RWPE2 (cell line): Measurements from ENCODE around the gene LSM12.

Source experiments
- ATAC-seq: fragments of 200-7000 bp; cut with Tn5 transposase; 3 replicates; pipeline ENCODE4 v1.9.1; 2021; ENCODE audit warnings: low read depth
- DNase-seq: peaks from one replicate; pipeline ENCODE4 v3.0.0-alpha.2; 2020; ENCODE audit warnings: low spot score
- H3K27ac ChIP-seq: fragments of 450-650 bp; 2 replicates; pipeline ENCODE4 v1.5.1; 2017; ENCODE audit warnings: mild to moderate bottlenecking; ENCODE audit not compliant: poor library complexity, severe bottlenecking
- H3K27me3 ChIP-seq: fragments of 250-450 bp; sonication (Bioruptor Pico); 2 replicates; pipeline ENCODE4 v1.5.1; 2021; ENCODE audit warnings: mild to moderate bottlenecking, moderate library complexity; ENCODE audit not compliant: insufficient read depth, poor library complexity, severe bottlenecking
- H3K36me3 ChIP-seq: fragments of 250-450 bp; sonication (Bioruptor Pico); 2 replicates; pipeline ENCODE4 v1.5.1; 2020; ENCODE audit warnings: low read depth, mild to moderate bottlenecking, moderate library complexity
- H3K4me1 ChIP-seq: fragments of 250-450 bp; sonication (Bioruptor Pico); 2 replicates; pipeline ENCODE4 v1.5.1; 2021; ENCODE audit warnings: mild to moderate bottlenecking, moderate library complexity; ENCODE audit not compliant: insufficient read depth, poor library complexity, severe bottlenecking
- H3K4me3 ChIP-seq: fragments of 250-450 bp; sonication (Bioruptor Pico); 2 replicates; pipeline ENCODE4 v1.5.1; 2021; ENCODE audit warnings: mild to moderate bottlenecking, moderate library complexity; ENCODE audit not compliant: severe bottlenecking
- H3K9me3 ChIP-seq: fragments of 250-450 bp; sonication (Bioruptor Pico); 2 replicates; pipeline ENCODE4 v1.5.1; 2021; ENCODE audit warnings: mild to moderate bottlenecking, moderate library complexity; ENCODE audit not compliant: severe bottlenecking
- TF ChIP-seq, protein P1 (sequence below): fragments of 450-650 bp; IDR thresholded peaks from one replicate; pipeline ENCODE4 v1.5.1; 2017; ENCODE audit warnings: mild to moderate bottlenecking, moderate library complexity; ENCODE audit not compliant: poor library complexity, severe bottlenecking

LSM12 gene

DNA sequence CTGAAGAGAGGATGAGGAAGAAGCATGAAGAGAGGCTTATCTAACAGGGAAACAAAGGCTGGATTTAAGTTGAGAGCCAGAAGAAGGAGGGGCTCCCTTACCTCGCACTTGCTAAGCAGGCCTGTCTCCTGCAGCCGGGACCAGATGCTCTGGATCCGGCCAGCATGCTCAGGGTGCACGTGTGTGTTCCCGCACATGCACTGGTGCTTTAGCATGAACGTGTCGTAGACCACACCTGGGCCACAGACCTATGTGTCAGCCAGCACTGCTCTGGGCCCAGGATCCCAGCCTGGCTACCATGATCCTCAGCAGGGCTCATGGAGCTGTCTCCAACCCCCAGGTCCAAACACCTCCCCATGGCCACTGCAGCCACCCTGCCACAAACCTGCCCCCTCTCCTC lies 18.4 kb upstream of the LSM12 start:
- Histone ChIP-seq H3K9me3 (no peaks in the 10 kb centered on the region), H3K27ac (no peak overlapping the region), H3K36me3 (peaks cover 4% of the 10 kb centered on the region; the same call in 1 of the 2 replicates), H3K4me1 (peaks cover 16% of the 10 kb centered on the region), H3K27me3 (no peaks in the 10 kb centered on the region), H3K4me3 (no peak overlapping the region)
- TF ChIP-seq, protein P1, sequence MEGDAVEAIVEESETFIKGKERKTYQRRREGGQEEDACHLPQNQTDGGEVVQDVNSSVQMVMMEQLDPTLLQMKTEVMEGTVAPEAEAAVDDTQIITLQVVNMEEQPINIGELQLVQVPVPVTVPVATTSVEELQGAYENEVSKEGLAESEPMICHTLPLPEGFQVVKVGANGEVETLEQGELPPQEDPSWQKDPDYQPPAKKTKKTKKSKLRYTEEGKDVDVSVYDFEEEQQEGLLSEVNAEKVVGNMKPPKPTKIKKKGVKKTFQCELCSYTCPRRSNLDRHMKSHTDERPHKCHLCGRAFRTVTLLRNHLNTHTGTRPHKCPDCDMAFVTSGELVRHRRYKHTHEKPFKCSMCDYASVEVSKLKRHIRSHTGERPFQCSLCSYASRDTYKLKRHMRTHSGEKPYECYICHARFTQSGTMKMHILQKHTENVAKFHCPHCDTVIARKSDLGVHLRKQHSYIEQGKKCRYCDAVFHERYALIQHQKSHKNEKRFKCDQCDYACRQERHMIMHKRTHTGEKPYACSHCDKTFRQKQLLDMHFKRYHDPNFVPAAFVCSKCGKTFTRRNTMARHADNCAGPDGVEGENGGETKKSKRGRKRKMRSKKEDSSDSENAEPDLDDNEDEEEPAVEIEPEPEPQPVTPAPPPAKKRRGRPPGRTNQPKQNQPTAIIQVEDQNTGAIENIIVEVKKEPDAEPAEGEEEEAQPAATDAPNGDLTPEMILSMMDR, result no peak
- DNase-seq (no peak), ATAC-seq (no peak)

DNA sequence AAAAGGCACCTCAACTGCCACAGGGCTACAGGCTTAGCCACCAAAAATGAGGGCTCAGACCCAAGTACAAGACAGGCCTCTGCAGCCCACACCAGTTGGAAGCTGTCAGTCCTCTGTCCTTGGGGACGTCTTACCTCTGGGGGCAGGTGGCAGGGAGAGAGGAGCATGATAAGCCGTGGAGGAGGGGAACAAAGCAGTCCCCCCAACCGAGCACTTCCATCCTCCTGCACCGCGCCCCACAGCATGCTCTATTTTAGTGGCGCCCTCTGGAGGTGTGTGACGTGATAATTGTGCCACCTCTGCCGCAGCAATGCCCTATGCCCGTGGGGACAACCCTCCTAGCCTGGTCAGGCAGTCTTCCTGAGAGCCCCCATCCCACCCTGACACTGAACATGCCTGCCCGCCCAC lies 17.7 kb upstream of the LSM12 start:
- Histone ChIP-seq H3K27me3 (no peaks in the 10 kb centered on the region), H3K4me1 (peaks cover 16% of the 10 kb centered on the region), H3K36me3 (peaks cover 4% of the 10 kb centered on the region; the same call in 1 of the 2 replicates), H3K27ac (no peak overlapping the region), H3K4me3 (no peak overlapping the region), H3K9me3 (no peaks in the 10 kb centered on the region)
- TF ChIP-seq, protein P1, result no peak
- no peak for DNase-seq
- no peak for ATAC-seq

DNA sequence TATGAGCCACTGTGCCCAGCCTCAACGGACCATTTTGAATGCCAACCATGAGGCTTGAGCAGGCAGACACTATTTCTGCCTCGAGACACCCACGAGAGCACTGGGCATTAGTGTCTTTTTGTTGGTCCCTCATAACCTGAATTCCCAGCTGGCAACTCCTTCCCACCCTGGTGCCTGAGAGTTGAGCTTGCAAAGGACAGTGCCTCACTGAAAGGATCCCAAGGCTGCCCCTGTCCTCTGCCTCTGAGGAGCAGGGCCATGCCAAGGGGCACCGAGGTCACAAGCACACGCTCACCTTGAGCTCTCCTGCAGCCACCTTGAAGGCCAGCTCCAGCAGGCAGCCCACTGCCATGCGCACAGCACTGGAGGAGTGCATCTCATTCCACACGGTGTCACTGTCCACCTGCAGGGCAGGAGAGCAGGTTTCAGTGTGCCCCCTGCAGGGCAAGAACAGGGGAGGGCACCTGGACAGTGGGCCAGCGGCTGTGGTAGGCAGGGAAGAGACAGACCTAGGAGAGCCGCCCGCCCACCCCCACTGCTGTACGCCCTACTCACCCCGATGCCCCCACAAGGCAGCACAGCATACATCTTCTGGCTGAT lies 16.9 kb upstream of the LSM12 start:
- DNase-seq, result no peak
- Histone ChIP-seq H3K9me3 (no peaks in the 10 kb centered on the region), H3K27me3 (no peaks in the 10 kb centered on the region), H3K27ac (no peak overlapping the region), H3K4me3 (no peak overlapping the region), H3K36me3 (peaks cover 4% of the 10 kb centered on the region; the same call in 1 of the 2 replicates), H3K4me1 (peaks cover 16% of the 10 kb centered on the region)
- TF ChIP-seq, protein P1, result peak; percentile 79
- peak; percentile 63 for ATAC-seq

DNA sequence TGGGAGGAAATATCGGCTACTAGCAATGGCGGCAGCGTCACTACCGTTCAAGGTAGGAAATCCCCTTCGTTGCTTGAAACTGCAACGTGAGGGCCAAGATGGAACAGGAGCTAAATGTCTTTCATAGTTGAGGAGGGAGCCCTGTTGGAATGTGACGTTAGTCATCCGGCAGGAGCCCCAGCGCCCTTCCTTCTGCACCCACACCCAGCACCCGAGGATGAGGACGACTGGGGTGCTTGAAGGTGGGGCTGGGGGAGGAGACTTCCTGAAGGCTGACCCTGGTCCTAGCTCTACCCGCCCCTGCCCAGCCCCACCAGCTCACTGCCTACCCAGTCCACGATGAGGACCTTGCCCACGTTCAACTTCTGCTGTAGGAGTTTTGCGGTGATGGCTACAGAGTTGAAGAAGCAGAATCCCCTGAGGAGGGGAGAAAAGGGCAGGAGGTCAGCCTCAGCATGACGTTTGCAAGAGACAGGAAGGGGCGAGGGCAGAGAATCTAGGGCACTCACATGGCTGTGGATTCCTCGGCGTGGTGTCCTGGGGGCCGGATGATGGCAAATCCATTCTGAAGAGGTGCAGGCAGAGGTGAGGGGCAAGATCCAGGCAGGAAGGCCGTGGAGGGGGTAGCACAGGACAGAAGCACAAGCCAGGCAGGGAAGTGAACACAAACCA lies 15.9 kb upstream of the LSM12 start:
- Histone ChIP-seq H3K27ac (no peak overlapping the region), H3K4me1 (peaks cover 12% of the 10 kb centered on the region), H3K9me3 (no peaks in the 10 kb centered on the region), H3K4me3 (no peak overlapping the region), H3K36me3 (peaks cover 4% of the 10 kb centered on the region; the same call in 1 of the 2 replicates), H3K27me3 (no peaks in the 10 kb centered on the region)
- ATAC-seq (no peak), DNase-seq (no peak)
- TF ChIP-seq, protein P1, result no peak

DNA sequence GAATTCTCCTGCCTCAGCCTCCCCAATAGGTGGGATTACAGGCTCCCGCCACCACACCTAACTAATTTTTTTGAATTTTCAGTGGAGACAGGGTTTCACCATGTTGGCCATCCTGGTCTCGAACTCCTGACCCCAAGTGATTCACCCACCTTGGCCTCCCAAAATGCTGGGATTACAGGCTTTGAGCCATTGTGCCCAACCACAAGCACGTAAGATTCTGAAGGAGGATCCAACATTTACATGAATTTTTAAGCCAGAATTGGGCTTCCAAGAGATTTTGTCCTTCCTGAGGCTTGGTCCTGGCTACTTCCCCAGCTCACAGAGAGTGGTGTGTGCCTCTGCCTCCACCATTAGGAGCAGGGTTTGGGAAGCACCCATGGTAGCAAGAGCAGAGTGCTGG lies 15.2 kb upstream of the LSM12 start:
- TF ChIP-seq, protein P1, result no peak
- no peaks in the 10 kb centered on the region for H3K27me3 ChIP-seq
- no peak overlapping the region for H3K27ac ChIP-seq
- no peaks in the 10 kb centered on the region for H3K9me3 ChIP-seq
- DNase-seq (no peak), ATAC-seq (no peak)
- H3K36me3 ChIP-seq, result peaks cover 6% of the 10 kb centered on the region; the same call in 1 of the 2 replicates
- H3K4me1 ChIP-seq, result peaks cover 7% of the 10 kb centered on the region
- no peak overlapping the region for H3K4me3 ChIP-seq
